HG02798 (cell line): ENCODE results near the gene PDE6D.

Experiments
- ATAC-seq: cut with Tn5 transposase; IDR thresholded peaks from one replicate; pipeline ENCODE4 v1.9.1; 2021; ENCODE audit warnings: mild to moderate bottlenecking; ENCODE audit not compliant: unreplicated experiment, poor library complexity

The PDE6D gene

GRCh38 chr2:231708773-231709635, 72.1 kb downstream of the PDE6D start:
- no peak for ATAC-seq

- peak; percentile 66 for ATAC-seq
Measured at GRCh38 chr2:231707927-231708772, 72.9 kb downstream of the PDE6D start, which contains the start of gene PTMA. PTMA (plus strand) TSS chr2:231708525; CDS start chr2:231708707, 182 bp downstream.

- ATAC-seq = no peak
Measured at GRCh38 chr2:231707625-231707926, 73.5 kb downstream of the PDE6D start.

DNA sequence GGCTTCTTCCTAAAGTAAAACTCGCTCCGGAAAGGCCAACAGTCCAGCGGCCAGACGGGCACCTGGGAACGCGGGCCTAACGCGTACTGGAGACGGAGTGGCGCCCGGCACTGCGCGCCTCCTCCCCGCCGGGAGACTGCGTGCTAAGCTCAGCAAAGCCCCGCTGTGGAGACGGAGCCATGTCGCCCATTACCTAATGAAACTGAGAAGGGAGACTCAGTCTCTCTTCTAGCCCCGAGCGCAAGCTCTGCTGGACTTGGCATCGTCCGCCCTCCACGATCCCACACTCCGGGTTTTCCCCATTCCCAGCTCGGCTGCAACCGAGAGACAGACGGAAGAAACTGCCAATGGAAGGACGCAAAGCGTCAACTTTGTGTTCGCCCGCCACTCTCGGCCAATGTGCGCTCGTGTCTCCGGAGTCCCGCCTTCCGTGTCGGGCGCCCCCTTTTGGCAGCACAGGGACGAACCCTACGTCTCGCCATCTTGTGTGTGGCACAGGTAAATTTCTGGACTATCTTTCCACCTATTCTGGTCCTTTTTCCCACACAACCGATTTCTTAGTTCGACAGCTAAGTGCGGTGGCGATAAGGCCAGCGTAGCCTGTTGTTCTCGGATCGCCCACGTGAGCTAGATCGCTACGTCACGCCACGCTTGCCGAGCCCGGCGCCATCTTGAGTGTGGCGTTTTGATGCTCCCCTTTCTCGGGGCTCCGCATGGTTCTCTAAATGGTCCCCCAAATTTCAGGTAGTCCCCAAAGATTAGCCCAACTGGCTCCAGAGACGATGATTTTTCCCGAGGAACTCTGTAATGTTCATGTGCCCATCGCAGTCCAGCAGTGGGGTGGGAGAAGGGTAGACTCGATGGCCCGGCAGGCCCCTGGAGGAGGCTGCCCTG, 74.1 kb downstream of the PDE6D start:
- ATAC-seq = peak; percentile 44

DNA sequence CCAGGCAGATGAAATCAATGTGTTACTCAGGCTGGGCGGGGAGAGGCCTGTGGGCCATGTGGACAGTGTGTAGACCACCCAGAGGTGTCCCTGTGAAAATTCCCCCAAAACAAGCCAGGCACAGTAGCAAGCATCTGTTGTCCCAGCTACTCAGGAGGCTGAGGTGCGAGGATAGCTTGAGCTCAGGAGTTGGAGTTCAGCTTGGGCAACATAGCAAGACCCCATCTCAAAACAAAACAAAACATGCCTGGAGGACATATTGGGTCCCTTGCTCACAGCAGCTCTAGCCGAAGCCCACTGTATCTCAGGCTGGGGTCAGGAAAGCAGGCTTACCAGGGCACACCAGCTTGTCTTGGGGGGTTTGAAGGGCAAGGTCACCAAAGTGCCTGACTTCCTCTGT, 77.1 kb downstream of the PDE6D start:
- ATAC-seq = no peak

DNA sequence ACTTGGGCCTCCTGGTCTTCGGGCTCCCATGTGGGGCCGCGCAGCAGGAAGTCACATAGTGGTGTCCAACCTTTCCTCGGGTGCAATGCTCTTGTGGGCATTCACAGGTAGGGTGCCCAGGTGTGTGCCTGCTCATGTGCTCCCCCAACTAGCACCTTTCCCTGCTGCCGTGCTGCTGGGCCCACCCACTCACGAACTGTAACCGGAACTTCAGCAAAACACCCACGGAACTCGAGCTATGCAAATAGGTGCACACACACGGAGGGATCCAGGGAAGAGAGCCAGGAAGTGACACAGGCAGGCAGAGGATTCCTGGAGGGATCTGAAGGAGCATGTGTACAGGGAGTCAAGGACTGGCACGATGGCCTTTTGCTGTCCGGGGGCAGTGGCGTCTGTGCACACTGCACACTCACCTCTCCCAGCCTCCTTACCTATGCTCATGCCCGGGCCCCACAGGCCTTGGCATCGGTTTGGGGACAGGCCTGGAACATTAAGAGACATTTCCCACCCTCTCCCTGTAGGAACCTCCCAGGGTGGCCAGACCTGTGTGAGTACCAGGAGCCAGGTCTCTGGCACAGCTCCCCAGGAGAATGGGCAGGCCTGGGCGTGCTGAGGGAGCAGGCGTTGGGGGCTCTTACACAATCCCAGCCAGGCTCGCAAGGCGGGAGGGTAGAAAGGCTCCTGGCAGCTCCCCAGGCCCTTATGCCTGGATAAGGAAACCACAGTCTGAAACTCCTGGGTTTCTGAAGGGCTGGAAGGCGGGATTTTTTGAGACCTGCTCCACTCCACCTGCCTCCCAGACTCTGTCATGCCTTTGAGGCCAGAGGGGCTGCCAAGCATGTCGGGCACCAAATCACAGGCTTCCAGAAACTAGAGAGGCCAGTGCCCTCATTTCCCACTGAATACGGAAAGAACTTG, 79.4 kb downstream of the PDE6D start:
- ATAC-seq = no peak

GRCh38 chr2:231699006-231699405, 82.1 kb downstream of the PDE6D start:
- no peak for ATAC-seq

DNA sequence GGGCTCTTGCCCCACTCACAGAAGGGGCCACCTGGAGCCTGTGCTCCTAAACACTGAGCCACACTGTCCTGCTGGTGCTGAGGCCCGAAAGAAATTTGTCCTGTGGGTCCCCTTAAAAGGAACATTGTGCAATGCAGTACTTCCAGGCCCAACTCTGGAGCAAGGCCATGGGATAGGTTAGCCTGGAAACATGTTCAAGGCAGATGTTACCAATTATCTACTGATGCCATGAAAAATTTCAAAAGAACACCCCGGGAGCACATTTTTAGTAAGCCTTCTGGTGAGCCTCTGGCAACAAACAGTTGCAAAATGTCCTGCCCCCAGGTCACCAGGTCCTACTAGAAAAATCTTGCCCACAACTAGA, 85.1 kb downstream of the PDE6D start:
- ATAC-seq = no peak

- no peak for ATAC-seq
Measured at GRCh38 chr2:231693956-231694355, 87.1 kb downstream of the PDE6D start.

DNA sequence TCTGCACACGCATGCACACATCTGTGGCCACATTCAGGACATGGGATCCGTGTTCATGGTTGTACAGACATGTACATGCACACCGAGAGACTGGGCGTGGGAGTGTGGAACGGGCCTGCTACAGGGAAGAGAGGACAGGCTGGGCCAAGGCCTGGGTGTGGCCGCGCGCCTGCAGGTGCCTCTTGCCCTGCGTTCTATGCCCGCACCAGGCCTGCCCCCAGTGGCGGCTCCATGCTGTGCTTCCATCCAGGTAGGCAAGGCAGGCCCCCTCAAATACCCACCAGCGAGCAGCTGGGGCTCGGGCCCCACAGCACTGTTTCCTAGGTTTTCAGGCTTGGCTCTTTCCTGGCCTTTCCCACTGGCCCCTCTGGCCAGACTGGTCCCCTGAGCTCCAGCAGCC, 88.2 kb downstream of the PDE6D start:
- ATAC-seq = no peak

DNA sequence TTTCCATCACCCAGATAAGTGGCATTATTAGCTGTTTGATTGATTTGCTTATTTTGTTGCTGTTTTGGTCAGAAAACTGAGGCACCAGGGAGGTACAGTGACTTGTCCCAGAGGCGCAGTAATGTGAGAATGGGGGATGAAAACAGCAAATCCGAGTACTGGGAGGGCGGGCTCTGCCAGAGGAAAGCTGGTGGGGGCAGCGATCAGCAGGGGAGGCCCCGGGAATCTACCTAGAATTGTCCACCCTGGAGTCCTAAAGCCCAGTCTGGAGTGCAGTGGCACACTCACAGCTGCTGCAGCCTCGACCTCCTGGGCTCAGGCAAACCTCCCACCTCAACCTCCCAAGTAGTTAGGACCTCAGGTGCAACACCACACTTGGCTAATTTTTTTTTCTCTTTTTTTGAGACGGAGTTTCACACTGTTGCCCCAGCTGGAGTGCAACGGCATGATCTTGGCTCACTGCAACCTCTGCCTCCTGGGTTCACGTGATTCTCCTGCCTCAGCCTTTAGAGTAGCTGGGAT, 89.8 kb downstream of the PDE6D start:
- ATAC-seq = no peak

DNA sequence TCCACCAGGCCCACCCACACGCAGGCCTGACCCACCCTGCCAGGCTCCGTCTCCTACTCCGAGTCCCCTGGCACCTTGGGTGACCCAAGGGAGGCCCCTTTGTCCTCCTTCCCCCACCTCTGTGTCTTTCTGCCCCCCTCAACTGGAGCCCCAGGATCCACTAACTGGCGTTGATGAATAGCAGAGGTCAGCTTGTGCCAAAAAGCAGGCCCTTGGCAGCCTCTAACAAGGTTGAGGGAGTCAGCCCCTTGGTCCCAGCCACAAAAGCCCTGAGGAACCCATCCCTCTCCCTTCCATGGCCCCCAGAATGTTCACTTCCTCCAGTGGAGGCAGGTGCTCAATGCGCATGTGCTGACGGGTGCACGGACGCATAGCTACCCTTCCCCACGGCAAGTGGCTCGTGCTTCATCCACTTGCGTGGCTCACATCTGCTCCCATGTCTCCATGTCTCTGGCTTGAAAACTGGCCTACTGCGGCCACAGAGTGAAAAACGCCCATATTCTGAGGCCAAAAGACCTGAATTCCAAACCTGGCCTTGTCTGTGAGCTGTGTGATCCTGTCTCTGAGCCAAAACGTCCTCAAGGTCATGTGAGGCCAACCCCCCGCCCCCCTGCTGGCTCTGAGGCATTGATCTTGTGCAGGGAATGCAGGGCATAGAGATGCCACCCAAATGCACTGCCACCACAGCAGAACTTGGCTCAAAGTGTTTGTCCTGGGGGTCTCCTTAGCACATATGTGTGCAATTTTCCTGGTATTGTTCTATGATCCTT, 91.8 kb downstream of the PDE6D start:
- no peak for ATAC-seq

DNA sequence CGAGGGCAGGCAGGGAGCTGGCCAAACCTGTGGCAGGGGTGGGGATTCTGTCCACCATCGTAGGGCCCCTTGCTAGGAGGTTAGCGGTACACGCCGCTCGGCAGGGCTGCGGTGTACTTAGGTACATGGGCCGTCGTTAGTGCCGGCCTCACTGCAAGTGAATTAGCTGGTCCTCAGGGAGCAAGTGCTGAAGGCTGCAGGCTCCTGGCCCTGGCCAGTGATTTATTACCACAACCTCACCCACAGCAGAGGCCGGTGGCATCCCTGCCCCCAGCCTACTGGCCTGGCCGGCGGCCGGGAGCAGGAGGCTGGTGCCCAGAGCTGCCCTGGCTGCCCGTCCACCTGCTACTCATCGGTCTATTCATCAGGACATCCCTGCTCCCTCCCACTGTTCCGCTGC, 92.4 kb downstream of the PDE6D start:
- ATAC-seq = no peak

GRCh38 chr2:231687961-231688360, 93.1 kb downstream of the PDE6D start:
- no peak for ATAC-seq

DNA sequence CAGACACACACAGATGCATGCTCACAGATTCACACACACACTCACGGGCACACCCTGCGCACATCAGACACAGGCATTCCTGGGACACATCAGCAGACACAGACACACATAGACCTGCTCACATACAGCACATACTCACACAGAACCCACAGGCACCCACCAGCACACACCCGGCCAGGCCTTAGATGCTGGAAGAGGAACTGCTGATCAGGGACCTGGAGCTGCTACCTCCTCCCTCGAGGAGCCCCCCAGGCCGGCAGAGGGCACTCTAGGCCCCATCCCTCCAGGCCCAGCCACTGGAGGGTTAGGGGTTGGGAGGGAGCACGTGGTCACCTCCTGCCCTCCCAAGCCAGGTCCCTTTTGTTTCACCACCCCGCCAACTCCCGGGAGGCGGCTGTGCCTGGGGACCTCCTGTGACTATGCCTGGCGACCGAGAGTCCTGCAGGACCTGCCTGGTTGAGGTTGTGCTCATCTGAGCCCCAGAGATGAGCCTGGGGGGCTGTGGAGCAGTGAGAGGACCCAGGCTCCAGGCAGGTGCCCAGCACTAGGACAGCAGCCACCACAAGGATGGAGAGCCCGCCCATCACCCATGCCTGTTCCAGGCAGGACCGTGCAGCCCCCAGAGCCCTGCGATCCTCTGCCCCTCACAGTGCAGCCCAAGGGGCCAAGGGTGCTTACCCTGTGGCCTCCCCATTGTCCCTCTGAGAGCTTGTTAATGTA, 93.8 kb downstream of the PDE6D start:
- peak; percentile 81 for ATAC-seq

GRCh38 chr2:231686192-231687100, 94.6 kb downstream of the PDE6D start:
- no peak for ATAC-seq
